H9 (cell line): ENCODE measurements around the gene EPYC. TPM values are rescaled to one million over a fixed set of nuclear protein-coding genes. Genes with fewer than 3 reads are reported as not detected.

ENCODE experiments used
- DNase-seq: peaks from one replicate; pipeline ENCODE4 v3.0.0-alpha.2; 2017
- H2AFZ ChIP-seq: one replicate; pipeline ENCODE4 v1.6.1; 2013; ENCODE audit warnings: mild to moderate bottlenecking, low read length, control low read depth, moderate library complexity
- H2AK5ac ChIP-seq: 2 replicates; pipeline ENCODE4 v1.6.1; 2013; ENCODE audit warnings: low read length, control low read depth, mixed read lengths; ENCODE audit not compliant: insufficient read length
- H2BK120ac ChIP-seq: one replicate; pipeline ENCODE4 v1.6.1; 2013; ENCODE audit warnings: low read depth, mild to moderate bottlenecking, low read length, control low read depth, inconsistent platforms; ENCODE audit not compliant: poor library complexity, severe bottlenecking
- H2BK12ac ChIP-seq: 2 replicates; pipeline ENCODE4 v1.6.1; 2013; ENCODE audit warnings: low read length, control low read depth, mixed read lengths, low read depth; ENCODE audit not compliant: insufficient read length
- H2BK15ac ChIP-seq: 2 replicates; pipeline ENCODE4 v1.6.1; 2013; ENCODE audit warnings: low read depth, low read length, control low read depth
- H2BK20ac ChIP-seq: one replicate; pipeline ENCODE4 v1.6.1; 2013; ENCODE audit warnings: low read depth, mild to moderate bottlenecking, low read length, control low read depth, inconsistent platforms; ENCODE audit not compliant: poor library complexity, severe bottlenecking
- H2BK5ac ChIP-seq: 2 replicates; pipeline ENCODE4 v1.6.1; 2013; ENCODE audit warnings: low read length, control low read depth, mixed read lengths; ENCODE audit not compliant: insufficient read length
- H3K14ac ChIP-seq: 2 replicates; pipeline ENCODE4 v1.6.1; 2013; ENCODE audit warnings: low read length, control low read depth; ENCODE audit not compliant: insufficient read depth
- H3K18ac ChIP-seq: 2 replicates; pipeline ENCODE4 v1.6.1; 2013; ENCODE audit warnings: low read depth, mild to moderate bottlenecking, mixed read lengths, low read length, control low read depth; ENCODE audit not compliant: insufficient read length
- H3K23ac ChIP-seq: 2 replicates; pipeline ENCODE4 v1.6.1; 2013; ENCODE audit warnings: low read length, control low read depth, mixed read lengths, low read depth; ENCODE audit not compliant: insufficient read length
- H3K23me2 ChIP-seq: 2 replicates; pipeline ENCODE4 v1.6.1; 2013; ENCODE audit warnings: low read depth, mild to moderate bottlenecking, mixed read lengths, low read length, control low read depth; ENCODE audit not compliant: insufficient read length, poor library complexity, severe bottlenecking
- H3K27ac ChIP-seq: 2 replicates; pipeline ENCODE4 v1.5.1; 2013; ENCODE audit warnings: low read length, control low read depth, mixed read lengths, low read depth; ENCODE audit not compliant: insufficient read length
- H3K27me3 ChIP-seq: 2 replicates; pipeline ENCODE4 v1.6.1; 2013; ENCODE audit warnings: low read length, control low read depth, inconsistent platforms; ENCODE audit not compliant: insufficient read depth
- H3K4ac ChIP-seq: 2 replicates; pipeline ENCODE4 v1.6.1; 2013; ENCODE audit warnings: low read depth, mild to moderate bottlenecking, control low read depth, inconsistent platforms, low read length, moderate library complexity
- H3K4me1 ChIP-seq: 2 replicates; pipeline ENCODE4 v1.6.1; 2013; ENCODE audit warnings: low read length, control low read depth, inconsistent platforms; ENCODE audit not compliant: insufficient read depth
- H3K4me2 ChIP-seq: 2 replicates; pipeline ENCODE4 v1.6.1; 2013; ENCODE audit warnings: low read length, control low read depth, mixed read lengths; ENCODE audit not compliant: insufficient read length, insufficient read depth
- H3K56ac ChIP-seq: 2 replicates; pipeline ENCODE4 v1.6.1; 2013; ENCODE audit warnings: low read depth, mild to moderate bottlenecking, mixed read lengths, low read length, control low read depth; ENCODE audit not compliant: insufficient read length
- H3K79me1 ChIP-seq: 2 replicates; pipeline ENCODE4 v1.6.1; 2013; ENCODE audit warnings: low read depth, mild to moderate bottlenecking, moderate library complexity, low read length, control low read depth, inconsistent platforms; ENCODE audit not compliant: insufficient read depth, poor library complexity, severe bottlenecking
- H3K79me2 ChIP-seq: 2 replicates; pipeline ENCODE4 v1.6.1; 2013; ENCODE audit warnings: low read length, control low read depth, inconsistent platforms; ENCODE audit not compliant: insufficient read depth
- H3K9ac ChIP-seq: 2 replicates; pipeline ENCODE4 v1.6.1; 2013; ENCODE audit warnings: low read length, control low read depth, mixed read lengths; ENCODE audit not compliant: insufficient read length; ENCODE audit errors: extremely low read depth
- H3K9me3 ChIP-seq: one replicate; pipeline ENCODE4 v1.6.1; 2013; ENCODE audit warnings: low read depth, low read length, inconsistent platforms; ENCODE audit not compliant: control insufficient read depth
- H3T11ph ChIP-seq: one replicate; pipeline ENCODE4 v1.6.1; 2013; ENCODE audit warnings: mild to moderate bottlenecking, low read length, control low read depth, inconsistent platforms
- H4K20me1 ChIP-seq: one replicate; pipeline ENCODE4 v1.6.1; 2013; ENCODE audit not compliant: control insufficient read depth, insufficient read length, insufficient read depth
- H4K5ac ChIP-seq: 2 replicates; pipeline ENCODE4 v1.6.1; 2013; ENCODE audit warnings: low read depth, mild to moderate bottlenecking, mixed read lengths, low read length, control low read depth; ENCODE audit not compliant: insufficient read length
- H4K8ac ChIP-seq: replicated peaks from 2 replicates; pipeline ENCODE4 v1.6.1; 2013; ENCODE audit warnings: low read length, control low read depth, mixed read lengths, low read depth; ENCODE audit not compliant: insufficient read length
- H4K91ac ChIP-seq: 2 replicates; pipeline ENCODE4 v1.6.1; 2013; ENCODE audit warnings: low read depth, mild to moderate bottlenecking, moderate library complexity, mixed read lengths, low read length, control low read depth; ENCODE audit not compliant: insufficient read length
- H3K27ac Mint-ChIP-seq, 3 experiments: 2 replicates in 2 of 3; 3 replicates in 1 of 3; pipeline ENCODE4 v1.8.0; 2020 to 2021; ENCODE audit warnings: mixed read lengths in 3 of 3, mild to moderate bottlenecking in 1 of 3, moderate library complexity in 1 of 3
- H3K27me3 Mint-ChIP-seq: 2 replicates; pipeline ENCODE4 v1.8.0; 2021; ENCODE audit warnings: low read depth, mild to moderate bottlenecking, moderate library complexity, mixed read lengths
- H3K36me3 Mint-ChIP-seq, 3 experiments: 2 replicates in 2 of 3; 3 replicates in 1 of 3; pipeline ENCODE4 v1.8.0; 2020 to 2021; ENCODE audit warnings: low read depth in 3 of 3, mixed read lengths in 3 of 3; ENCODE audit not compliant: insufficient read depth in 1 of 3
- H3K4me1 Mint-ChIP-seq, 2 experiments: 2 replicates each; pipeline ENCODE4 v1.8.0; 2020; ENCODE audit warnings: mixed read lengths in 2 of 2
- H3K4me3 Mint-ChIP-seq, 2 experiments: 2 replicates in 1 of 2; 3 replicates in 1 of 2; pipeline ENCODE4 v1.8.0; 2020 to 2021; ENCODE audit warnings: mild to moderate bottlenecking in 2 of 2, mixed read lengths in 2 of 2, moderate library complexity in 1 of 2
- H3K9me3 Mint-ChIP-seq, 2 experiments: 2 replicates in 1 of 2; 3 replicates in 1 of 2; pipeline ENCODE4 v1.8.0; 2020; ENCODE audit warnings: mild to moderate bottlenecking in 2 of 2, mixed read lengths in 2 of 2, moderate library complexity in 1 of 2
- WGBS: extraction: QIAGEN DNeasy Blood & Tissue Kit; methylation state at CpG from one replicate; pipeline ENCODE4 v1.1.7; 2013; ENCODE audit warnings: missing lambda C conversion rate, low lambda C conversion rate, mixed read lengths; ENCODE audit not compliant: insufficient read length; ENCODE audit errors: extremely low coverage; 5-methylcytosine and 5-hydroxymethylcytosine counted together
- total RNA-seq: library from RNA; stranded (reverse); gene quantifications from 2 replicates; pipeline ENCODE4 v1.2.1, GENCODE V29; 2021
- TF ChIP-seq, protein P1 (sequence below): fragments of 200-600 bp; sonication (generic); conservative IDR thresholded peaks from 3 replicates; pipeline ENCODE4 v1.8.0; 2021; ENCODE audit warnings: antibody characterized with exemption, mild to moderate bottlenecking

EPYC gene
- total RNA-seq, 1 experiment from 2014 or later: not detected

DNA sequence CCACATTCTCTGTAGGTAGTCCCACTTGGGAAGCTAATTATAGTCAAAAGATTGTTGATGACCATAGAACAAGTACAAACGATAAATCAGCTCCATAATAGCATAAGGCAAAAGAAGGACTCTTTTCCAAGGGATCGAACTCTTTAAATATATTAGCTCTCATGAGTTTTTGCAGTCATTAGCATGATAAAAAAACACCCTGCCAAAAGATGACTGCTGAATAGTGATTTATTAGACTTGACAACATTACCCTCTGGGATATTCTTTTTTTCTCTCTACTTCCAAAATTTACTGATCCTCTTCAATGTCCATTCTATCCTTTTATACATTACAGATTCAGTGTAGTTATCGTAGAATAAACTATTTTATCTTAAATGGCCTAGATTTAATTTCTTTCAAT, 14.2 kb downstream of the EPYC start:
- no peak overlapping the region for H3K4me3 Mint-ChIP-seq
- H2BK20ac ChIP-seq: no peak overlapping the region
- peaks cover 4% of the 10 kb centered on the region in 2 experiments; a peak in 2 of 4 replicates for H3K4me1 Mint-ChIP-seq
- H2BK120ac ChIP-seq: no peak overlapping the region
- no CpG with 5 or more reads among the region's 3 CpGs for WGBS
- H3K23ac ChIP-seq: no peak overlapping the region
- peaks cover 20 to 28% of the 10 kb centered on the region in 2 experiments for H3K9me3 Mint-ChIP-seq
- no peak overlapping the region for H3T11ph ChIP-seq
- H2AFZ ChIP-seq: no peak overlapping the region
- H3K23me2 ChIP-seq: no peaks in the 10 kb centered on the region
- H3K27ac ChIP-seq: no peak overlapping the region
- no peak overlapping the region for H2BK5ac ChIP-seq
- H3K4me2 ChIP-seq: no peak overlapping the region
- no peak overlapping the region for H4K8ac ChIP-seq
- H3K9me3 ChIP-seq: no peaks in the 10 kb centered on the region
- peaks cover 58% of the 10 kb centered on the region for H3K27me3 Mint-ChIP-seq
- no peak overlapping the region for H3K18ac ChIP-seq
- no peak for DNase-seq
- H2BK12ac ChIP-seq: no peak overlapping the region
- no peak overlapping the region for H2AK5ac ChIP-seq
- no peak overlapping the region for H3K9ac ChIP-seq
- peaks cover 9 to 35% (median 9%) of the 10 kb centered on the region in 3 experiments for H3K36me3 Mint-ChIP-seq
- no peaks in the 10 kb centered on the region for H3K4me1 ChIP-seq
- no peaks in the 10 kb centered on the region for H3K79me1 ChIP-seq
- no peaks in the 10 kb centered on the region for H4K20me1 ChIP-seq
- H3K27ac Mint-ChIP-seq: no peak overlapping the region
- peaks cover 10% of the 10 kb centered on the region for H3K27me3 ChIP-seq
- H4K5ac ChIP-seq: no peak overlapping the region
- TF ChIP-seq, protein P1, sequence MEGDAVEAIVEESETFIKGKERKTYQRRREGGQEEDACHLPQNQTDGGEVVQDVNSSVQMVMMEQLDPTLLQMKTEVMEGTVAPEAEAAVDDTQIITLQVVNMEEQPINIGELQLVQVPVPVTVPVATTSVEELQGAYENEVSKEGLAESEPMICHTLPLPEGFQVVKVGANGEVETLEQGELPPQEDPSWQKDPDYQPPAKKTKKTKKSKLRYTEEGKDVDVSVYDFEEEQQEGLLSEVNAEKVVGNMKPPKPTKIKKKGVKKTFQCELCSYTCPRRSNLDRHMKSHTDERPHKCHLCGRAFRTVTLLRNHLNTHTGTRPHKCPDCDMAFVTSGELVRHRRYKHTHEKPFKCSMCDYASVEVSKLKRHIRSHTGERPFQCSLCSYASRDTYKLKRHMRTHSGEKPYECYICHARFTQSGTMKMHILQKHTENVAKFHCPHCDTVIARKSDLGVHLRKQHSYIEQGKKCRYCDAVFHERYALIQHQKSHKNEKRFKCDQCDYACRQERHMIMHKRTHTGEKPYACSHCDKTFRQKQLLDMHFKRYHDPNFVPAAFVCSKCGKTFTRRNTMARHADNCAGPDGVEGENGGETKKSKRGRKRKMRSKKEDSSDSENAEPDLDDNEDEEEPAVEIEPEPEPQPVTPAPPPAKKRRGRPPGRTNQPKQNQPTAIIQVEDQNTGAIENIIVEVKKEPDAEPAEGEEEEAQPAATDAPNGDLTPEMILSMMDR: no peak
- no peak overlapping the region for H3K14ac ChIP-seq
- no peak overlapping the region for H3K56ac ChIP-seq
- no peak overlapping the region for H4K91ac ChIP-seq
- H2BK15ac ChIP-seq: no peak overlapping the region
- no peak overlapping the region for H3K4ac ChIP-seq
- no peaks in the 10 kb centered on the region for H3K79me2 ChIP-seq
